ENCODE measurements around the gene ABCB10.
A peak's percentile ranks its signal among the peaks of the same experiment; 100 is the strongest.
"Not testable (repeated sequence)": the region's sequence is repeated elsewhere in the genome, so short reads cannot be mapped to it uniquely, and the experiment has no call there.

ABCB10 gene

DNA sequence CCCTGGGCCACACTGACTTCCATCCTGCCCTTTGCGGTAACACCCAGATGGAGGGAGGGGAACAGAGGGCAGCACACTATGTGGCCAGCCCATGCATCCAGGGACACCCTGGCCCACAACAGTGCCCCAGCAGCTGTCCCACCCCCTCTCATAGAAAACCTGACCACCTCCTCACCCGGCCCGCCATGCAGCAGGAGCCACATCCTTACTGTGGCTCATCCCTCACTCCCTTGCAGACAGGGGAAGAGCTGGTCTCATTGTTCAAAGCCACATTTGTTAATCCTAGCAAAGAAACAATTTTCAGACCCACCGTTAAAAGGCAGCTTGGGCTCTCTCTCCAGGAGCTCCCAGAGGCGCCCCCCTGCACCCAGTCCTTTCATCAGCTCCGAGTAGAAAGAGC, 27.2 kb downstream of the ABCB10 start:
- DNase-seq: no peak

DNA sequence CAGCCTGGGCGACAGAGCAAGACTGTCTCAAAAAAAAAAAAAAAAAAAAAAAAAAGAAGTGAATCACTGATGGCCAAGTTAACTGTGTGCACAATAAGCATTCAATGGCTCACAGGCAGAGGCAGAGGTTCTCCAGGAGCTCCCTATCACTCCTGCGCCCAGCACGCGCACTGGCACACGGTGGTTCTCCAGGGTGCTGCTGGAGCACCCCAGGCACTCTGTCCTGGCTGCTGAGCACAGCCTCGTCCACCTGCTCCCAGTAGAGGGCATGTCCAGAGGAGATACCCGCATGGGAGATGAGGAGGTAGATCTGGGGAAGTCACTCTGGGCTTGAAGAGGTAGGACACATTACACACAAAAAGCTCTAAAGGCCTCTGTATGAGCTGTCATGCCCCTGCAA, 28.9 kb downstream of the ABCB10 start:
- no peak for DNase-seq

DNA sequence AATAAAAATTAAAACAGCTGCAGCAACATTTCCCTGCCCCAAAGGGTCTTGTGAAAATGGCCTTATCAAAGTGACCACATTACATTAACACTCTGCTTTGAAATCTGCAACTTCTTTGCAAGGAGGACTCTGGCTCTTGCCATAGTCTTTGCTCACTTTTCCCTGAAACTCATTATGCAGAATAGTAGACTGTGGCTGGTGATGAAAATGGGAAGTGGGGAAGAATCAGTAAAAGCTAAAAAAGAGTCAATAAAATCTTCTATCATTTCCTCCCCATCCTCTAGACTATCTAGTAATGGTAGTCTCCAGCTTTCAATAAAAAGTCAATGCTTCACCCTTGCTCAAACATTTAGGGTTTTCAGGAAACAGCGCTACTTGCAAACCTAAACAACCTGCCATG, 31.8 kb downstream of the ABCB10 start:
- no peak for DNase-seq

DNA sequence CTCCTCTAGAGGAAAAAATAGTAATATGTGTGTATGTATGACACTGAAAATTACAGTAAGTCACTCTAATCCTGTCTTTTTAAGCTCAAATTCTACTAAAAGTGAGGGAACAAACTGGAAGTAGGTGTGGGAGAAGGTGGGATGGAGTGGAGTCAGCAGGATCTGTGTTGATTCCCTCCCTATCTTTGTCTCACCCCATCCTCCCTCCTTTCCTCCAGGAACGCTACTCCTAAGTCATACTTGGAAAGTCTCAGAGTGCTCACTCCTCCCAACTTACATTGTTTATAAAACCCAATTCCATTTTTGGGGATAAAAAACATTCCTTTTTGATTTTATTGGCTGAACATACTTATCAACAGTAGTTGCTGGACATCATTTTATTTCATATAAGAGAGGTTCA, 35.5 kb downstream of the ABCB10 start:
- no peak for DNase-seq

DNA sequence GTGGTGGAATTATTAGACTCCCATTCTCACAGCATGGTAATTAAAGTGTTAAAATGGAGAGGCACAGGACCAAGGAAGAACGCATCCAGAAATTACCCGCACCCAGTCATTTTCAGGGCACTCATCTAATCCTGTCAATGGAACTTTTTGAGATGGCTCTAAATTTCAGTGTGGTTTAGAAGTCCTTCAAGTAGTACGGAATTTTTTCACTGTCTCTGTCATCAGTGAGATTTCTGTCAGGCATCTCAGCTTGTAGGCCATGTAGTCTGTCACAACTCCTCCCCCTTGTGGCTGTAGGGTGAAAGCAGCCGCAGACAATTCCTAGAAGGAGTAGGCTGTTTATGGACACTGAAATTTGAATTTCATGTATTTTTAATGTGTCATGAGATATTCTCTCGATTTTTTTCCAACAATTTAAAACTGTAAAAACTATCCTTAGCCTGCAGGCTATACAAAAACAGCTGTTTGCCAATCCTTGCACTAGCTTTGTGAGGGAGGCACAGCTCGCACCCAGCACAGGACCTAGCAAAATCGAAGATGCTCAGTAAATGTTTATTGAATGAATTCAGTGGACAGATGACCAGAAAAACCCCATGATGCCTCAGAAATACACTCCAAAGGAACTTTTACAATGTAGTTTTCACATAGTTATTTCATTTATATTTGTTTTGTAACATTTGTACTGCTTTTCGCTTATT, 43.8 kb downstream of the ABCB10 start:
- no peak for DNase-seq

DNA sequence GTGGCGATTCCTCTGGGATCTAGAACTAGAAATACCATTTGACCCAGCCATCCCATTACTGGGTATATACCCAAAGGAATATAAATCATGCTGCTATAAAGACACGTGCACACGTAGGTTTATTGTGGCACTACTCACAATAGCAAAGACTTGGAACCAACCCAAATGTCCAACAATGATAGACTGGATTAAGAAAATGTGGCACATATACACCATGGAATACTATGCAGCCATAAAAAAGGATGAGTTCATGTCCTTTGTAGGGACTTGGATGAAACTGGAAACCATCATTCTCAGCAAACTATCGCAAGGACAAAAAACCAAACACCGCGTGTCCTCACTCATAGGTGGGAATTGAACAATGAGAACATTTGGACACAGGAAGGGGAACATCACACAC, 46.9 kb downstream of the ABCB10 start:
- not testable (repeated sequence) for DNase-seq

DNA sequence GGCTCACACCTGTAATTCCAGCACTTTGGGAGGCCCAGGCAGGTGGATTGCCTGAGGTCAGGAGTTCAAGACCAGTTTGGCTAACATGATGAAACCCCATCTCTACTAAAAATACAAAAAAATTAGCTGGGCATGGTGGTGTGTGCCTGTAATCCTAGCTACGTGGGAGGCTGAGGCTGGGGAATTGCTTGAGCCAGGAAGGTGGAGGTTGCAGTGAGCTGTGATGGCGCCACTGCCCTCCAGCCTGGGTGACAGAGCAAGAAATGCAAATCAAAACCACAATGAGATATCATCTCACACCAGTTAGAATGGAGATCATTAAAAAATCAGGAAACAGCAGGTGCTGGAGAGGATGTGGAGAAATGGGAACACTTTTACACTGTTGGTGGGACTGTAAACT, 47.3 kb downstream of the ABCB10 start:
- DNase-seq: not testable (repeated sequence)

DNA sequence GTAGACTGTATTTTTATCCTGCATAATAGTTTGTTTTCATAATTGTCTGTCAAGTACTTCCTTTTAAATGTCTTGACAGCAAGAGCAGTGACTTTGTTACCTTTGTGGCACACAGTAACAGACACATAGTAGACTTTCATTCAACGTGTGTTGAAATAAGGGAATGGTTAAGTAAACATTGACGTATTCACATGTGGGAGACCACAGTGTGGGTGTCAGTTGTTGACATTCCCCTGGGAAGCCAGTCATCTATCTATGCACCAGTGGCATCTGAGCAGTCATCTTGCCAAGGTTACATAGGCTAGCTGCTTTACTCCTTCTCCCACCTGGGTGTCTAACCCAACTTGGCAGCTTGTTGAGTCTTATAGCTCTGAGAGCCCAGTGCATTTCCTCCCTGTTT, 48.9 kb downstream of the ABCB10 start:
- no peak for DNase-seq

DNA sequence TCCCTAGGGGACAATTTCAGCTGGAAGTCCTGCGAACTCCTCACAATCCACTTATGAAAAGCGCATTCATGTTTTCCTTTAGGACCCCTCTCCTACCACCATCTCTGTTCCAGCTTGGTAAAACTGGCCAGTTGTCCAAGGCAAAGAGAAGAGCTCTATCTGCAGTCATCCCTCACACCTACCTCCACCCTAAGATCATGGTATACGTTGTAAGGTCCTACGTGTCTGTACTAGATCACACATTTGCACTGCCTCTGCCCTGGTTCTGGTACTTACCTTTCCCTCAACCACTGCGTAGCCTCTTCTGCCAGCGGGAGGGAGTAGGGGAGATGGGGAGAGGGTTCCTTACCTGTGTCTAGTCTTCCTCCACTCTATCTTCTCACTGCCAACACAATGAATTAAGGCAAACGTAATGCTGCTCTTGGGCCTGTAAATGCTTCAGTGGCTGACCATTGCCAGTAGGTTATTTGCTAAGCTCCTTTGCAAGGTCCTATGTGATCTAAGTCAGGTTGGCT, 49.6 kb downstream of the ABCB10 start:
- no peak for DNase-seq

DNA sequence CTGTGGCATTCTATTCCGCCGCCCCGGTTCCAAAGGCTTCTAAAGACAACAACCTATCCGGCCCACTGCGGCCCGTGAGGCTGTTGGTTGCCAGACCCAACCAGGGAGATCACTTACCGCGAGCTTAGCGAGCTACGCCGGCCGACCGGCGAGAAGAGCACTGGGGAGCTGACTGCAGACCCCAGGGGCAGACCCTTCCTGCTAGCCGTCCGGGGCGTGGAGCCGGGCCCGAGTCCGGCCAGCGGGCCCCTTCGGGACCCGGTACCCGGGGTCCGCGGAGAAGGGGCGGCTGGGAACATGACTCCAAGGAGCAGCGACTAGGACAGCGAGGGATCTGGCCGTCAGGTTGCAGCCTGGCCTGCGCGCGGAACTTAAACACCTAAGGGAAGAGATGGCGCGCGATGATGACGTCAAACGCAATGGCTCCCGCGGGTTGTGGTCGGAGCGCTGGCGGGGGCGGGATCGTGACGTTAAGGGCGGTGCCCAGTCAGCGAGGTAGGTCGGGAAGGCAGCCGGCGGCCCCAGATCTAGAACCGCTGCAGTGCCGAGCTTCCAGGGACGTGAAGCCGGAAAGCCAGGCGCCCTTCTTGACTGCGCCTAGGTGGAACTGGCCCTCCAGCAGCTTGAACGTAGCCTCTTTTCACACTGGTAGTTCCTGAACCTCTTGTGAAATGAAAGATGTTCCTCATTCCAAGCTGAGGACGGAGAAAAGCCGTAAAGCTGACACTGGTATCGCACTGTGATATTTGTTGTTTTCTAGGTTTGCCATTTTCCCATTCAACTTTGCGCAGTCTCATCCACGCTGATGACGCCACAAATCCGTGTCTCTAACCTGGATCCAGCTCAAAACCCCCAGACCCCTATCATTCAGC, 50.3 kb downstream of the ABCB10 start, which contains the start of gene NUP133:
Gene NUP133, minus strand, starts transcription at position 391 of the 872 bp plus-strand sequence. Its CDS starts 92 bp downstream, at position 299.
- DNase-seq: peak; percentile 90

DNA sequence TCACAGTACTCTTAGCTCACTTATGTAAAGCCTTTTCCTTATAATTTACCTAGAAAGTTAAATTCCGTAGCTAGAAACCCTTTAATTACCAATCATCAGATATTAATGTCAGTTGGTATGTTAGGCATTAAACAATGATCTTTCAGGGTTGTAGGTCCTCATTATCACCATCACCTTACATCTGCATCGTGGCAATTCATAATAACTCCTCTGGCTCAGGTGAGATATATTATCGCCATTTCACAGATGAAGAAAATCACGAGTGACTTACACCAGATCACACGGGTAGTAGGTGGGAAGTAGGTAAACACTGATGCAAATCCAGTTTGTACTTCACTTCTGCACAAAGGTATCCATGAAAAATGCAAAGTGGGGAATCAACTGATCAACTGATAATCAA, 51.0 kb downstream of the ABCB10 start:
- DNase-seq: no peak

DNA sequence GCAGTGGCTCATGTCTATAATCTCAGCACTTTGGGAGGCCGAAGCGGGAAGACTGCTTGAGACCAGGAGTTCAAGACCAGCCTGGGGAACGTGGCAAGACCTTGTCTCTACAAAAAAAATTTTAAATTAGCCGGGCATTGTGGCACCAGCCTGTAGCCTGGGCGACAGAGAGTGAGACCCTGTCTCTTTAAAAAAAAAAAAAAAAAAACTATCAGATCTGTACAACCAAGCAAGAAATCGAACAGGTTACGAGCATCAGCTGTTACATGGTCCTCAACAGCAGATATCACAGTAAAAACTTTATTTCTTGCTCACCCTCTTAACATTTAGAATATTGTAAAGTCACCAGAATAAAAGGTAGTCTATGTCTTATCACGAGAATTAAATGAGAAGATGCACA, 51.9 kb downstream of the ABCB10 start:
- no peak for DNase-seq

DNA sequence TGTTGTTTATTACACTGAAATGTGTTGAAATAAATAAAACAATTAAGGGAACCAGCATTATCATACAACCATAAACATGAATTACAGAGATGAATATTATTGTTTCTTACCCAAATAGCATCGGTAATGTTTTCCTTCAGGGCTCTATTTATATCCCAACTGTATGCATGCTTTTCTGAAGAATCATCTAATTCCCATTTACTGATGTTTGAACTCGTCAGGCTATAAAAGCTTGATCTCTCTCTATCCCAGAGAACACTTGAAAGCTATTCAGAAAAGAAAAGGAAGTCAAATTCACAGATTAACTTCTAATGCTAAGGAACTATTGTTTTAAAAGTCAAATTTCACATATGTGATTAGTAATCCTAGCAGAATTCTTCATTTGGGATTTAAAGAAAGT, 62.7 kb downstream of the ABCB10 start:
- DNase-seq: no peak

DNA sequence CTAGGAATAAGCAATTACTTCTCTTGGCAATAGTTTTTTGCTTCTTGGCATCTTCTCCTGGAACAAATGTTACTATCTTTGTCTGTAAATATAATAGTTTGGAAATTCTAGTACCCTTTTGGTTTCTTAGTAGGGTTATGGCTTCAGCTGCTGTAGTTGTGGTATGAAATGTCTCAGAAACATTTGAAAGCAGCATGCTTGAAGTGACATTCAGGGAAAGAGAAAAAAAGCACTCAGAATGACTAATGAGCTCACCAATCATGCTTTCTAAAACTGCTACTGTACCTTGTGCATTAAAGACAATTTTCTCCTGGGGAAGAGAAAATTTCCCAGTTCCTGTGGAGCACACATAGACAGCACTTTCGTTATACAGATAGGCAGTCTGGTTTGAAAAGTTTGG, 71.3 kb downstream of the ABCB10 start:
- no peak for DNase-seq

DNA sequence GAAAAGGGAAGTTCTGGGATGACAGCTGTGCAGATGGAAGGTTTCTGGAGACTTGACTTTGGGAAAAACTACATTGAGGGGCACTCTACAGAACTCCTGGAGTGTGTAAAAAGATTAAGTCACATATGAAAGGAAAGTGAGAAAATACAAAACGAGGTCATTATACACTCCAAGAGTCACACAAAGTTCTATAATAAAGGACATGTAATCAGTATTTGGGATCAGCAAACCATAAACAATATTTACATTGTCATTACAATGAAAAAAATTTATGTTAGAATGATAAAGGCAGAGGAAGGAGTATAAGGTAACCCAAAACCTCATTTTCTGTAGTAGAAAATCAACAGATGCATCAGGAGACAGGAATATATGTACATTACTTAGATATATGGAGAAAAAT, 73.2 kb downstream of the ABCB10 start:
- DNase-seq: no peak

DNA sequence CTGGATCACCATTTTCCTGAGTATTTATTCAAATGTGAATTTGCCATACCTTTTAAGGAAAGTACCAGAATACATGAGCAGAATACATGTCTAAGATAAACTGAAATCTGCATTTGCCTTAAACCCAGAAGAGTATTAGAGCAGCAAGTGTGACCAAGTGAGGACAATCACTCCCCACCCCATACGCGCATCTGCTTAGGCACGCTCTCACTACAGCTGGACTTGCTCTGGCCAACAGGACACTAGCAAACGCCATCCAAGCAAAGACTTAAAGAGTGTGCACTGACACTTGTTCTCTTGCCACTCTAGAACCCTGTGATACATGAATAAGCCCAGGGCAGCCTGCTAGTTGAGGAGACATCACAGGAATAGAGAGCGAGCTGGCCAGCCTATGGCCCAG, 76.0 kb downstream of the ABCB10 start:
- DNase-seq: no peak

DNA sequence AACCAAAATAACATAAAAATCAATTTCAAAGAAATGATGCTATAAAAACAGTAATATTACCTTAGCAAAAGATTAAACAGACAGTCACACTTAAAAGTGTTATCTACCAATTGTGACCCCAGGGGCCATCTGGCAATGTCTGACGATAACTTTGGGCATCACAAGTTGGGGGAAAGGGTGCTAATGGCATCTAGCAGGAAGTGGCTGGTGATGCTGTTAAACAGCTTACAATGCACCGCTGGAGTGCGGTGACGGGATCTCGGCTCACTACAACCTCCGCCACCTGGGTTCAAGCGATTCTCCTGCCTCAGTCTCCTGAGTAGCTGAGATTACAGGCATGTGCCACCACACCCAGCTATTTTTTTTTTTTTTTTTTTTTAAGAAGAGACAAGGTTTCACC, 78.0 kb downstream of the ABCB10 start:
- no peak for DNase-seq

DNA sequence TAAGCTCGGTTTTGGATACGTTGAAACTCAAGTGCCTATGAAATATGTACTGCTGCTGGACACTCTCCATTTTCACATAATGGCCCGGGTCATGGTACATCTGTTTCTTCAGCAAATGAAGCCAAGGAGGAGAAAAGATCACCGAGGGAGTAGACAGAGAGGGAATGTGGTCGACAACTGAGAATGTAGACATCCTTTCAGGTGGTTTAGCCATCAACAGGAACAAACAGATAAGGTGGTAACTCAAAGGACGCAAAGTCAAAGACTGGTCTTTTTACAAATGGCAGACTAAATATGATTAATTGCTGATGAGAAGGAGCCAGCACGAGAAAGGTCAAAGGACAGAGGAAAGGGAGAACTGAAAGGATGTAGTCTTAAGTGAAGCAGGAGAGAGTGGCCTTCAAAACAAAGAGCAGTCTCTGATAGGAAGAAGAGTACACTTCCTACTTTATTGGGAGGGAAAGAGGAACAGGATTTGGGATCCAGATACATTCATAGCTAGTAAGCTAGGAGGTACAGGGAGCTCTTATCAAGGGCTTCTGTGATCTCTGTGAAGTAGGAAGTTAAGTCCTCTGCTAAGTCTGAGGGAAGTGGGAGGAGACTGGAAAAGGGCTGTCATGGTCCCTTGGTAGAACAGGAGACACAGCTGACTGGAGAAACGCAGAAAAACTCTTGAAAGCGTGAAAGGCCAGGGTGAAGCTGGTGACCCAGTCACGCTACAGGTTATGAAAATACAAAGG, 78.7 kb downstream of the ABCB10 start:
- no peak for DNase-seq

DNA sequence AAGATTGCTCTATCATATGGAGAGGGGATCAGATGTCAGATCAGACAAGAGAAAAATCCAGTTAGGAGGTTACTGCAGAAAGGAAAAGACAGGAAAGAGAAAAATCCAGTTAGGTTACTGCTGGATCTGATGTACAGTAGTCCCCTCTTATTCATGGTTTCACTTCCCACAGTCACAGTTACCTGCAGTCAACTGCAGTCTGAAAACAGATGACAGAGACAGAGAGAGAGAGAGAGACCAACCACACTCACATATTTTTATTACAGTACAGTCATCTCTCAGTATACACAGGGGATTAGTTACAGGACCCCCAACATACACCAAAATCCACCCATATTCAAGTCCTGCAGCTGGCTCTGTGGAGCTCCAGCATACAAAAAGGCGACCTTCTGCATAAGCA, 79.7 kb downstream of the ABCB10 start:
- DNase-seq: no peak

DNA sequence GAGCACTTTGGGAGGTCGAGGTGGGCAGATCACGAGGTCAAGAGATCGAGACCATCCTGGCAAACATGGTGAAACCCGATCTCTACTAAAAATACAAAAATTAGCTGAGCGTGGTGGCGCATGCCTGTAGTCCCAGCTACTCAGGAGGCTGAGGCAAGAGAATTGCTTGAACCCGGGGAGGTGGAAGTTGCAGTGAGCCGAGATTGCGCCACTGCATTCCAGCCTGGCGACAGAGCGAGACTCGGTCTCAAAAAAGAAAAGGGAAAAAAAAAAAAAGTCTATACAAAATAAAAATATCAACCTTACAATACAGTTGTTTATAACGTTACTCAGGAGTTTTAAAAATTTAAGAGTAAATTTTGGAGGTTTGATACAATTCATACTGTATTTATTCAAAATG, 82.6 kb downstream of the ABCB10 start:
- DNase-seq: not testable (repeated sequence)

DNA sequence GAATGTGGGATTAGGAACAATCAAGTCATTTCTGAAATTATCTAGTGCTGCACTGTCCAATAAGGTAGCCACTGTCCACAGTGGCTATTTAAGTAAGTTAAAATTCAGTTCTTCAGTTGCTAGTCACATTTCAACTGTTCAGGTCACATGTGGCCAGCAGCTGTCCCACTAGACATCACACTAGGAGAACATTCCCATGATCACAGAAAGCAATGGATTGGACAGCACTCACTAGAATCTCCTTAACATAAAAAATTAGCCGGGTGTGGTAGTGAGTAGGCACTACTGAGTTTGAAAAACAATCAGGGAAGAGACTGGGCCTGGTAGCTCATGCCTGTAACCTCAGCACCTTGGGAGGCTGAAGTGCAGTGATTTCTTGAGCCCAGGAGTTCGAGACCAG, 84.0 kb downstream of the ABCB10 start:
- DNase-seq: no peak

DNA sequence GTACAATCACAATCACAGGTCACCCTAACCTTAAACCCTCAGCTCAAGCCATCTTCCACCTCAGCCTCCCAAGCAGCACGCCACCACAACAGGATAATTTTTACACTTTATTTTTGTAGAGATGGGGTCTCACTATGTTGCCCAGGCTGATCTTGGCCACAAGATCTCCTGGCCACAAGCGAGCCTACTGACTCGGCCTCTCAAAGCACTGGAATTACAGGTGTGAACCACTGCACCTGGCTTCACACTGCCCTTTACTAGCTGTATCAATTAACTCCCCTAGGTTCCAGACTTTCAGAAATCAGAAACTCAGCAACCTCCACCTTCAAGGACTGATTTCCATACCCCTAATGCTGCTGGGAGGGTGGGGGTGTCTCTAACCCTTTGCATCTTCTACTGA, 87.3 kb downstream of the ABCB10 start:
- no peak for DNase-seq

DNA sequence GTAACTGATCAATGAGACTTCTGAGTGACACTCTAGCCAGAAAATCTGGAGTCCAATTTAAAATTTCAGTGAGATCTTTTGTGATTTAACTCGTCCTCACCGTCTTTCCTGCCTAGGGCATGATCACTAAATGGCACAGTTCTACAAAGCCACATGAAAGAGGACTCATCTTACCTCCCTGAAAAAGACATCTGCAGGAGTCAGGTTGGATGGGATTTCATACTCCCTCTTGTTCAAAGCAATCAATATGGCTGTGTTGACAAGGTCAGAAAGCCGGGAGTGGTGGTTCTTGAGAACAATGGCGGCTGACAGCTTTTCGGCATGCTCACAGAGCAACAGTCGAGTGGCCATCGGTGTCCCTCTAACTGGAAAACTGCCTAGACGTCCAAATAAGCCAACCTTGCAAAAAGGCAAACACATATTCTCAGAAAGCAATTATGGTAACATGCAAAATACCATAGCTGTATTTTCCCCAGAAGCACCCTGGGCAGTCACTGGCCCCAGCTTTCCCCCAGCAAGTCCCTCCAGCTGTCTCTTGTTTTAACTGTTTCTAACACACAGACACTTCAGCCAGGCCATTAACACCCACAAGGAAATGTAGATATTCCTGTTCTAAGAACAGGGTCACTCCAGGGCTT, 88.0 kb downstream of the ABCB10 start:
- DNase-seq: no peak

Measured in activated gamma-delta T cell (primary cell).